PC-9 (cell line): ENCODE measurements around the gene OLFML1.

ENCODE experiments used
- CTCF ChIP-seq: fragments of 200-600 bp; sonication (generic); conservative IDR thresholded peaks from 2 replicates; pipeline ENCODE4 v1.6.1; 2017; ENCODE audit warnings: mixed run types, antibody characterized with exemption, mild to moderate bottlenecking, moderate library complexity
- EZH2 ChIP-seq: fragments of 200-600 bp; sonication (generic); IDR thresholded peaks from 2 replicates; pipeline ENCODE4 v1.8.0; 2017; ENCODE audit warnings: antibody characterized with exemption, low read depth

GRCh38 chr11:7515447-7515886 lies 30.2 kb downstream of the OLFML1 start:
- no peak for TF ChIP-seq CTCF
- TF ChIP-seq EZH2, result no peak
